HAP-1 (cell line): ENCODE measurements around the gene MPPED1.

Source experiments
- DNase-seq, 2 experiments: peaks; one replicate each; pipeline ENCODE4 v3.0.0-alpha.2; 2016 to 2020; ENCODE audit warnings: low spot score in 2 of 2
- H3K27me3 ChIP-seq: fragments of 250-450 bp; sonication (Bioruptor Pico); 2 replicates; pipeline ENCODE4 v1.5.1; 2020; ENCODE audit warnings: low read depth, mild to moderate bottlenecking, moderate library complexity
- H3K36me3 ChIP-seq: fragments of 250-450 bp; sonication (Bioruptor Pico); replicated peaks from 2 replicates; pipeline ENCODE4 v1.5.1; 2020; ENCODE audit warnings: mild to moderate bottlenecking
- H3K4me1 ChIP-seq: fragments of 250-450 bp; sonication (Bioruptor Pico); 2 replicates; pipeline ENCODE4 v1.5.1; 2020; ENCODE audit warnings: mild to moderate bottlenecking
- H3K4me3 ChIP-seq: fragments of 250-450 bp; sonication (Bioruptor Pico); 2 replicates; pipeline ENCODE4 v1.5.1; 2020; ENCODE audit warnings: mild to moderate bottlenecking, moderate library complexity
- H3K9me3 ChIP-seq: fragments of 250-450 bp; sonication (Bioruptor Pico); 2 replicates; pipeline ENCODE4 v1.5.1; 2020; ENCODE audit warnings: mild to moderate bottlenecking, moderate library complexity
- in situ Hi-C: fragments of 300-500 bp; cut with MboI; formaldehyde crosslinking; loops from 3 replicates; pipeline ENCODE4 v1.14.3; 2020; ENCODE audit warnings: low sequenced_read_pairs, inconsistent platforms, mixed read lengths

MPPED1 gene

DNA sequence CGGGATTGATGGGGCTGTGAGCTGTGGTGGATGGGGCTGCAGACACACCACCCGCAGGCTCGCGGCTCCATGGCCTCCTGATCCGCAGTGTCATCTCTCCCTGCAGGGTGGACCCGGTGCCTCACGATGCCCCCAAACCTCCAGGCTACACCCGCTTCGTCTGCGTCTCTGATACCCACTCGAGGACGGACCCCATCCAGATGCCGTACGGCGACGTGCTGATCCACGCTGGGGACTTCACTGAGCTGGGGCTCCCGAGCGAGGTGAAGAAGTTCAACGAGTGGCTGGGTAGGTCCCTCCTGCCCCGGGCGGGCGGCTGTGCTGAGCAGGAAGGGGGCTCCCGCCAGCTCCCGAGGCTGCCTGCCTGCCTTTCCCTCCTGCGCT, 23.1 kb downstream of the MPPED1 start:
- Histone ChIP-seq H3K9me3 (no peaks in the 10 kb centered on the region), H3K4me1 (no peaks in the 10 kb centered on the region), H3K36me3 (no peaks in the 10 kb centered on the region), H3K4me3 (no peak overlapping the region), H3K27me3 (peaks cover 74% of the 10 kb centered on the region)
- DNase-seq = no peak
- in situ Hi-C loops = no loop called here

DNA sequence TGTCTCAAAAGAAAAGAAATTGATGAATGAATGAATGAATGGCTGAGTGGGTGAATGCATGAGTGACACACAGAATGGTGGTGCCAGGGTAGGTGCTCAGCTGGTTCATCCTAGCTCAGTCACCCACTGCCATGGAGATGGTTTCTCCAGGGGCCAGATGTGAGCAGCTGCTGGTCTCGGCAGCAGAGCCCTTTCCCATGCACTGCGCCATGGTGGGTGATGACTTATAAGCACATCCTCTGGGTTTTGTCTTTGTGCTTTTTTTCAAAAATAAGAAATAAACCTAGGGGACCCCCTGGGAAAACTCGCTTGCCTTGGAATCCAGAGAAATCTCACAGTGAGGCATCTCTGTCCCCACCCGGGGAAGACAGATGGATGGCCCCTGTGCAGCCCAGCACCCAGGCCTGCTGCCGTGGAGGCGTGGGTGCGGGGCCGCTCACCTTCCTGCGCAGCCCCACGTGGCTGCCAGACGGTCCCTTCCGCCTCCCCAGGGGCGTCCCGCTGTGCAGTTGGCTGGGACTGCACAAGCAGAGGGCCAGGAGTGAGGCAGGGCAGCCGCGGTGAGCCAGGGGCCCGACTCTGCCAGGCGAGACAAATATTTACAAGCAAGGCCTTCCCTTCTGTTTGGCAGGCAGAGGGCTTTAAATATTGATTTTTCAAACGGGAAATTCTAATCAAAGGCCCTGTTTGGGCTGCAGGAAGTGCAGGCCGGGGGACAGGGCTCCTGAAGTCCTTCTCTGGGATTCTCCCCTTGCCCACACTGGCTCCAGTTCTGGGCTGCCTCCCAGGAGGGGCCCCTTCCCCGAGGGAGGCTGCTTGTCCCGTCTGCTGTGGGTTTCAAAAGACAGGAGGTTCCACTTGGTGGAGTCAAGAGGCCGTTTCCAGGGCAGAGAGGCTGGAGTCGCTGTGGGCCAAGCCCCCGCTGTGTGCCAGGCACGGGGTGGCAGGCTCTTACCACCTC, 24.3 kb downstream of the MPPED1 start:
- DNase-seq = no peak
- Histone ChIP-seq H3K9me3 (no peaks in the 10 kb centered on the region), H3K36me3 (no peaks in the 10 kb centered on the region), H3K27me3 (peaks cover 66% of the 10 kb centered on the region), H3K4me3 (no peak overlapping the region), H3K4me1 (no peaks in the 10 kb centered on the region)
- in situ Hi-C loops = no loop called here

DNA sequence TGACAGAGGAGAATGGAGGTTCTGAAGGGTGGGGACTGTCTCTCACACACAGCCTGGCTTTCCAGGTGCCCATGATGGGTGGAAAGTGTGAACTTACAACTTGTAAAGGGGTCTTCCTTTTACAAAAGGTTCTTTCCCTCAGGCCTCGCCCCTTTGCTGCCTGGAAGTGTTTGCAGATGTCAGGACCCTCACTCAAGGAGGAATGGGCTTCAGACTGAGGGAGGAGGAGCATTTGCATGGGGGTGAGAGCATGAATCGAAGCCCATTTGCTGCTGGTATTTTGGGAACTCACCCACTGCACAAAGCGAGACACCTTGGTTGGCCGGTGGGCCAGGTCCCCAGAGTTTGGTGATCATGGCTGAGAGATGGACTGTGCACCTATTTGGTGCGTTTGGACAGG, 25.1 kb downstream of the MPPED1 start:
- no peak for DNase-seq
- Histone ChIP-seq H3K36me3 (no peaks in the 10 kb centered on the region), H3K4me3 (no peak overlapping the region), H3K27me3 (peaks cover 61% of the 10 kb centered on the region), H3K4me1 (no peaks in the 10 kb centered on the region), H3K9me3 (no peaks in the 10 kb centered on the region)
- in situ Hi-C loops = no loop called here

DNA sequence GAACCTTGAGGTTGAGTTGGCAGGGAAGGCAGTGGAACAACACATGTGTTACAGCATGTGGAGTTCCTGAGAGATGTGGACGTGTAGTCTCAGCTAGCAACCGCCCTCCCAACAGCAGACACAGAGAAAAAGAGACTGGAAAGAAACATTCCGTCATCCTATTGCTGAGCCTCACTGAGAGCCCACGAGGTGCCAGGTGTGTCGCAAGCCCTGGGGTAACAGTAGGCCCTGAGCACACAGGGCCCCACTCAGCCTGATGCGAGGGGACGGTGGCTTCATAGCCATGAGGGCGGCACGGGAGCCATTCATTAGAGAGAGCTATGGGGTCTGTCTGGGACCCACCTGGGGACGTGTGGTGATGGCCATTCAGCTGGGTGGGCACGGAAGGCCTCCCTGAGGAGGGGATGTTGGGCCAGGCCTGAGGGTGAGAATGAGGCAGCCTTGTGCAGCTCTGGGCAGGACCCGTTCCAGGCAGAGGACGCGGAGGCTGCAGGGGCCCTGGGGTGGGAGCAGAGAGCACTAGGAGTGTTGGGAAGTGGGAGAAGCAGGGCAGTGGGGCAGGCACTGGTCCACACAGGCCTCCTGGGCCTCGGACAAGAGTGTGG, 26.2 kb downstream of the MPPED1 start:
- in situ Hi-C loops = no loop called here
- no peak for DNase-seq

DNA sequence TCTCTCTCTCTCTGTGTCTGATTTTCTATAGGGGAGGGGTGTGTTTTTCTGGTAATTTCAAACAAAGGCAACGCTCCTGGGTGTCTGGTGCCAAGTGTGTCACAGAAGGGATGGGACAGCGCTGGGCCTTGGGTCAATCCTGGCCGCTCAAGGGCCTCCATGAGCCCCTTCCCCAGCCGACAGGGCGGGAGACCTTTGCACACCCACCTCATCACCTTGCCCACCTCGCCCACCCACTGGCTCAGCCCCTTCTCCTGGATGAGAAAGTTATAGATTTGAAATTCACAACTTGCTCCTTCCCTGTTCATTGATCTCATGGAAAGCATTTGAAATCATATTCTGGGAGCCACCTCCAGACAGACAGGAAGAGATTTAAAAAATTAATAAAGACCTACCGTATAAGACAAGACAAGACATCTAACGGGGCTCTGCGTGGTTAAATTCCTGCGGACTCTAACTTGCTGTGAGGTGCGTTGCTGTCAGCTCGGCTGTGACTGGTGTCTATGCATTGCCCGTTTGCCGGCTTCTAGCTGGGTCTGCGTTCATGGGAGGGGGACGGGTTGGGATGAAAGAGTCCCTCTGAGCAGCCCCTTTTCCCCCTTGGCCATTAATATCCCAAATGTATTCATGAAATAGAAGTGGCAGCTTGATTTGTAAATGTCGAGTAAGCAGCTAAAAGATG, 27.0 kb downstream of the MPPED1 start:
- H3K27me3 ChIP-seq = peaks cover 52% of the 10 kb centered on the region
- H3K4me3 ChIP-seq = no peak overlapping the region
- no peak for DNase-seq
- H3K9me3 ChIP-seq = no peaks in the 10 kb centered on the region
- H3K36me3 ChIP-seq = no peaks in the 10 kb centered on the region
- no peaks in the 10 kb centered on the region for H3K4me1 ChIP-seq
- in situ Hi-C loops = no loop called here

More for the DNA sequence above, 26.2 kb downstream of the MPPED1 start:
- Histone ChIP-seq H3K27me3 (peaks cover 59% of the 10 kb centered on the region), H3K4me3 (no peak overlapping the region), H3K9me3 (no peaks in the 10 kb centered on the region), H3K4me1 (no peaks in the 10 kb centered on the region), H3K36me3 (no peaks in the 10 kb centered on the region)

DNA sequence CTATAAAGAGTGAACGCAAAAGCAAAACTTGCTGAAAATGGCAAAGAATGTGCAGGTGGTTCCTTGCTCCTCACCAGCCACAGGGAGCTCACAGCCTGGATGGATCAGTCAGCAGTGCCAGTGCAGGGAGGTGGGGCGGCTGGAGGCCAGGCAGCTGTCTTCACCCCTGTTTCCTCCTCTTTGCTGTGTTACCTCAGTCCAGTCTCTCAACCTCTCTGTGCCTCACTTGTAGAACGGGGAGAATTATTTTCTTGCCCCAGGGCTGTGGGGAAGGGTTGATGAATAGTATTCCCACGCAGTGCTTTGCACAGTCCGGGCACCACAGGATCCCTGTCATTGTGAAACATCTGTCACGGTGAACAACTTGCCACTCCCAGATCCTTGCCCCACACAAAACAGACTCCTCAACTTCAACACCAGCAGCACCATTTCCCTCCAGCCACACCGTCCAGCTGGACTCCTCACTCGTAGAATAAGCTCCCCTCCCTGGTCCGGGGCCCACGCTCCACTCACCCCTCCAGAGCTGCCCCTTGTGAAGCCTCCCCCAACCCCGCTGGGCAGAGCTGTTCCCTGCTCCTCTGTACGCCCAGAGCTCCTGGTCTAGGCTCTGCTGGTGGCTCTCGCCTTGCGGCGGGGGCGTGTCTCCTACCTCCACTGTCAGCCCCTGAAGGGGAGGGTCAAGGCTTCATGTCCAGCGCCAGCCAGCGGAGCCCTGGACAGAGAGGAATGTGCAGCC, 27.7 kb downstream of the MPPED1 start:
- Histone ChIP-seq H3K27me3 (peaks cover 44% of the 10 kb centered on the region), H3K9me3 (no peaks in the 10 kb centered on the region), H3K4me1 (no peaks in the 10 kb centered on the region), H3K36me3 (no peaks in the 10 kb centered on the region), H3K4me3 (no peak overlapping the region)
- DNase-seq = no peak
- in situ Hi-C loops = no loop called here

DNA sequence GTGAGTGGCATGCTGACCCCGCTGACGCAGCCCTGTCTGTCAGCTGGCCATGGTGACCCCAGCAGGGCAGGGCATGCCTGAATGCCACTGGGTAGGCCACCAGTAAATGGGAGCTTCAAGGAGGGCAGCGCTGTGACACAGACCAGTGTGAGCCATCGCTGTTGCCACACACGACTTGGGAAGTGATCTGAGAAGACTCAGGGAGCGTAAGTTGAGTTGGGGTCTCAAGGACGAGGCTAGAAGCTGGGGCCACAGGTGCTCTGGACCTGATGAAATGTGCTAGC, 28.2 kb downstream of the MPPED1 start:
- H3K9me3 ChIP-seq = no peaks in the 10 kb centered on the region
- in situ Hi-C loops = no loop called here
- no peak overlapping the region for H3K4me3 ChIP-seq
- no peaks in the 10 kb centered on the region for H3K4me1 ChIP-seq
- DNase-seq = no peak
- no peaks in the 10 kb centered on the region for H3K36me3 ChIP-seq
- peaks cover 39% of the 10 kb centered on the region for H3K27me3 ChIP-seq

DNA sequence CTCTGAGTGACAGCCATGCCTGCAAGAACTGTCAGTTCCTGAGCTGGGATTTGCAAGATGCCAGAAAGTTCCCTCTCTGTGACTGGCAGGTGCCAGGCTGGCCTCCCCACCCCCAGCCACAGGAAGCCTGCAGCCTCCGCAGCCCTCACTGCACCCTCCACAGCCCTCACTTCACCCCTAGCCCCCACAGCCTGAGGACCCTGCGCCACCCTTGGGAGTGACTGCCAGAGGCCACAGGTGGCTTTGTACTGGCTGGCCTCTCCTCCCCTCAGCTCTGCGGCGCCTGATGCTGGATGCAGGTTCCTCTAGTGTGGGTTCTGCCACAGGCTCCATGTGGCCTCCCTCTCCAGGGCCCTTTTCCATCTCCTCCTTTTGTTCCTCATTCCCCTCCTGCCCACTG, 28.7 kb downstream of the MPPED1 start:
- Histone ChIP-seq H3K27me3 (peaks cover 38% of the 10 kb centered on the region), H3K9me3 (no peaks in the 10 kb centered on the region), H3K36me3 (no peaks in the 10 kb centered on the region), H3K4me3 (no peak overlapping the region), H3K4me1 (no peaks in the 10 kb centered on the region)
- no peak for DNase-seq
- in situ Hi-C loops = no loop called here

DNA sequence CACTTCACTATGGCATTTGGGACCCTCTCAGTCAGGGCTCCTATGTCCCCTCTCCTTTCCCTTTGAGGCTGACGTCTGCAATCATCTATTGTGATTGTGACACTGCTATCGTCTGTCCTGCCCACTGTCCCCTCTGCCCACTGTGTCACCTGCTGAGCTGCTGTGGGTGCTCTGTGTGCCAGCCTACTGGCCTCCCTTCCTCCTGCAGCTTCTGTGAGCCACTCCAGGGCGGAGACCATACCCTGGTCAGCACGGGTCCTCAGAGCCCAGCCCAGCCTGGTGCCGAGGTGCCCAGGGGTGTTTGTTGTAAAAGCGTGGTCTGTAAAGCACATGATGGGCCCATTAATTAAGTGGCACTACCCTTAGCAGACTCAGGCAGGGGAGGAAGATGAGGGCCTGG, 29.4 kb downstream of the MPPED1 start:
- DNase-seq = no peak
- in situ Hi-C loops = no loop called here

DNA sequence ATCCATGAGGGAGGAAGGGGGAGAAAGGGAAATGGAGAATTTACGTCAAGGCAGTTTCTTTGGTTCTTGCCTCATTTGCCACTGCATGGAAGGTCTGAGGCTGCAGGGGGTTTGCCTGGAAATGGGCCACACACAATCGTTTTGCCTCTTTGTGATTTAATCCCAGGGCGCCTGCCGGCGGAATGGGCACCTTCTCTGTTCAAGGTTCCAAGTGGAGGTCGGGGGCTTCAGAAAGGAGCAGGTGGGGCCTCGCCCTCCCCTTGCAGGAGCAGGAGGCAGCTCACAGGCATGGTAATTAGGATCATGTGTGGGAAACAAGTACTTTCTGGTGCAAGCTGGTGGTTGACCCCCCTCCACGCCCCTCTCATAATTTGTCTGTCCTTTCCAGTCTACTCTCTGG, 29.9 kb downstream of the MPPED1 start:
- in situ Hi-C loops = no loop called here
- Histone ChIP-seq H3K4me3 (no peak overlapping the region), H3K36me3 (no peaks in the 10 kb centered on the region), H3K9me3 (no peaks in the 10 kb centered on the region), H3K4me1 (no peaks in the 10 kb centered on the region), H3K27me3 (peaks cover 27% of the 10 kb centered on the region)
- no peak for DNase-seq

More for the DNA sequence above, 29.4 kb downstream of the MPPED1 start:
- Histone ChIP-seq H3K9me3 (no peaks in the 10 kb centered on the region), H3K27me3 (peaks cover 31% of the 10 kb centered on the region), H3K4me3 (no peak overlapping the region), H3K36me3 (no peaks in the 10 kb centered on the region), H3K4me1 (no peaks in the 10 kb centered on the region)

DNA sequence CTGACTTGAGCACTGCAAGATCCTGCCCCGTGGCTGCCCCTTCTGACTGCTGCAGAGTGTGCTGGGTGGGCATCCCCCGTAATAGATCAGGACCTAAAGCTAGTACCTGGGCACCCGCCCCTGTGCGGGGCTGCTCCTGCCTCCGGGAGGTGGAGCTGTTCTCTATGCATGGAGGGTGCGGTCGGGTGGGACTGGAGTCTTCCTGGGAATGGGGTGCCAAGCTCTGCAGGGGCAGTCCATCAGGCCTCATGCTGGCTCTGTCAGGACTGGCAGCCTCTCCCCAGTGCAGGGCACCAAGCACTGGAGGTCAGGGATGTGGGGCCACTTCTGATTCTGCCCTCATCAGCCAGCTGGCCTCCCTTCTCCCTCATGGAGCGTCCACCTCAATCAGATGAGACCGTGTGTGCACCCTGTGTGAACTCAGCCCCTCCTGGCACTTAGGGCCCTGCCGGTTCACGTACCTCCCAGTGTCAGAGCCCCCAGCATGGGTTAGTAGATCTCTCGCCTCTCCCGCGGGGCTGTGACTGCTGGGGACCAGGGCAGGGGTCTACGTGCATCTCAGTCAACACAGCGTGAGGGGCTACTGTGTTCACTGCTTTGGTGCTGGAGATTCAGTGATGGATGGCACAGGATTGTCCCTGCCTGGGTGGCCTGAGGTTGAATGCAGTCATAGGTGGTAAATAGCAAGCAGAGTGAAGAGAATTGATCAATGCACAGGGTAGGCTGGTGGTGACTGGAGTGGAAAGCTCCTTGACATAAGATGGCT, 30.8 kb downstream of the MPPED1 start:
- Histone ChIP-seq H3K36me3 (no peaks in the 10 kb centered on the region), H3K9me3 (no peaks in the 10 kb centered on the region), H3K4me3 (no peak overlapping the region), H3K4me1 (no peaks in the 10 kb centered on the region), H3K27me3 (peaks cover 20% of the 10 kb centered on the region)
- in situ Hi-C loops = no loop called here
- DNase-seq = no peak

DNA sequence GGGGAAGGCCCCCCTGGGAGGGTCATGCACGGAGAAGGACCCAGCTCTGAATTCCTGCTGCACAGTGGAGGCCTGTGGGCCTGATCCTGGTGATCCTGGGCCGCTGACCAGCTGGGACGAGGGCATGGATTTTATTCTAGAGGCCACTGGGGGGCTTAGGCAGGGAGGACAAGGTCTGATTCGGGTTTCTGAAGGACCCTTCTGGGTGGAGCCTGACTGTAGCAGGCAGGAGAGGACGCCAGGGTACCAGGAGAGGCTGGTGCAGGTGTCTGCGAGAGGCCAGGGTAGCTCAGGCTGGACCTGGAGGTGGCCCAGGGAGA, 31.3 kb downstream of the MPPED1 start:
- no peak for DNase-seq
- no peak overlapping the region for H3K4me3 ChIP-seq
- in situ Hi-C loops = no loop called here
- no peaks in the 10 kb centered on the region for H3K4me1 ChIP-seq
- no peaks in the 10 kb centered on the region for H3K36me3 ChIP-seq
- peaks cover 17% of the 10 kb centered on the region for H3K27me3 ChIP-seq
- no peaks in the 10 kb centered on the region for H3K9me3 ChIP-seq

DNA sequence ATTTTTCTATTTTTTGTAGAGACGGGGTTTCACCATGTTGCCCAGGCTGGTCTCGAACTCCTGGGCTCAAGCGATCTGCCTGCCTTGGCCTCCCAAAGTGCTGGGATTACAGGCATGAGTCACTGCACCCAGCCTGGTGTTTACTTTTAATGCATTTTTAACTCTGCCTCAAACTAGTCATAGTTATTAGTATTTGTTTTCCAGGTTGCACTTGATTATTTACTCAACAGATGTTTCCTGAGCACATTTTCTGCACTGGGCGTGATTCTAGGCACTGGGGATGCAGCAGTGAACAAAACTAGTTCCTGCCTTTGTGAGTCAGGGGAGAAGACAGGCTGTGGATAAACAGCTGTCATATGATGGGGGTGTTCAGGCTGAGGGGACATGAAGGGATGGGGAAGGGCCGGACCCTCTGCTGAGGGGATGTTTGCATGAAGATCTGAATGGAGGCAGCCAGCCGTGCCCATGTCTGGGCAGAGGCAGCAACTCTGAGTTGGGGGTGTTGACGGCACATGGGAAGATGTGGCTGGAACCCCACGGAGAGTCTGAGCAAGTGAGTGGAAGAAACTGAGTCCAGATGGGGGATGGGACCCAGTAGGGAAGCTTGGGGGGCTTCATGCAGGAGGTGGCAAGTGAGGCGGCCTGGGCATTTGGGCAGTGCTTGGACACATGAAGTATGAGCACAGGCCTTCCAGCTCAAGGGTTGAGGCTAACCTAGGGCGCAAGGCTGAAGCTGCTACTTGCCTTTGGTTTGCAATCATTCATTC, 34.4 kb downstream of the MPPED1 start:
- H3K36me3 ChIP-seq = no peaks in the 10 kb centered on the region
- H3K9me3 ChIP-seq = no peaks in the 10 kb centered on the region
- in situ Hi-C loops = no loop called here
- no peak for DNase-seq
- no peak overlapping the region for H3K4me3 ChIP-seq
- H3K27me3 ChIP-seq = peaks cover 1% of the 10 kb centered on the region; the same call in 1 of the 2 replicates
- H3K4me1 ChIP-seq = no peaks in the 10 kb centered on the region
